ENCODE data around the gene GALNT9.

DNA sequence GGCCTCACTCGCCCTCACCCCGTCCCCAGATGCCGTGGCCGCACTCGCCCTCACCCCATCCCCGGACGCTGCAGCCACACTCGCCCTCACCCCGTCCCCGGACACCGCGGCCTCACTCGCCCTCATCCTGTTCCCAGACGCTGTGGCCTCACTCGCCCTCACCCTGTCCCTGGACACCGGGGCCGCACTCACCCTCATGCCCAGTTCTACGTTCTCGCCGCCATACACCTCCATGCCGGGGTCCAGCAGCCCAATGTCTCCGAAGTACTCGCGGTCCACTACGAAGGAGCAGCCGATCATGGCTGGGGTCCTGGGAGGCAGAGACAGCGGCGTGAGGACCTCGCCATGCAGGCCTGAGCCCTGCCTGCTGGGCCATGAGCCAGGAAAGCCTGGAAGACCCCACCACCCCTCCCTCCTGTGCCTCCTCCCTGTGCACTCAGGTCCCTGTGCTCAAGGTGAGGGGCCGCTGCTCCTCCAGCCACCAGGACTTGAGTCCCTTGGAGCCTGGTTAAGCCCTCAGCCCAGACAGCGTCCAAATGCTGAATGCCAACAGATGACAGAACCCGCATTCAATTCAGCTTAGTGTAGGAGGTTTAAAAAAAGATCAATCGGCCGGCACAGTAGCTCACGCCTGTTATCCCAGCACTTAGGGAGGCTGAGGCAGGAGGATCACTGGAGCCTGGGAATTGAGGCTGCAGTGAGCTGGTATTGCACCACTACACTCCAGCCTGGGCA is 81.5 kb downstream of the GALNT9 start:
- TF ChIP-seq POLR2A (IDR thresholded peaks at IDR 0.05) (no peak), POLR2AphosphoS5 (IDR thresholded peaks at IDR 0.05) (no peak)
